Lung (tissue), 12 donors: ENCODE measurements around the gene FNTB. TPM values are rescaled to one million over a fixed set of nuclear protein-coding genes. Genes with fewer than 3 reads are reported as not detected.

ENCODE experiments used
- ATAC-seq: fragments of 200-7000 bp; cut with Tn5 transposase; one replicate; pipeline ENCODE4 v1.9.1; 2020; ENCODE audit warnings: moderate number of reproducible peaks; ENCODE audit not compliant: insufficient read depth, low FRiP score
- DNase-seq, 3 donors: peaks; one replicate each; pipeline ENCODE4 v3.0.0-alpha.2; 2013 to 2017
- H3K27ac ChIP-seq, 2 donors: one replicate each; pipeline ENCODE4 v1.5.1; 2013; ENCODE audit warnings: mild to moderate bottlenecking in 2 of 2, moderate library complexity in 2 of 2, control low read depth in 1 of 2, inconsistent platforms in 1 of 2, low read depth in 1 of 2, low read length in 1 of 2
- H3K27me3 ChIP-seq, 3 donors: one replicate each; pipeline ENCODE4 v1.5.1; 2013; ENCODE audit warnings: low read length in 2 of 3; ENCODE audit not compliant: control insufficient read depth in 3 of 3, insufficient read depth in 3 of 3
- H3K36me3 ChIP-seq, 4 donors: one replicate each; pipeline ENCODE4 v1.5.1; 2013; ENCODE audit warnings: low read length in 4 of 4, mild to moderate bottlenecking in 1 of 4, moderate library complexity in 1 of 4; ENCODE audit not compliant: control insufficient read depth in 4 of 4, insufficient read depth in 4 of 4
- H3K4me1 ChIP-seq, 5 donors: one replicate each; pipeline ENCODE4 v1.5.1; 2013; ENCODE audit warnings: low read length in 5 of 5, mild to moderate bottlenecking in 2 of 5, moderate library complexity in 1 of 5; ENCODE audit not compliant: control insufficient read depth in 5 of 5, insufficient read depth in 5 of 5
- H3K4me3 ChIP-seq: one replicate; pipeline ENCODE4 v1.5.1; 2013; ENCODE audit warnings: mild to moderate bottlenecking, control low read depth, moderate library complexity
- H3K9ac ChIP-seq, 2 donors: one replicate each; pipeline ENCODE4 v1.5.1; 2013; ENCODE audit warnings: low read length in 2 of 2, control low read depth in 1 of 2; ENCODE audit not compliant: insufficient read depth in 1 of 2
- H3K9me3 ChIP-seq, 4 donors: one replicate each; pipeline ENCODE4 v1.5.1; 2013; ENCODE audit warnings: low read length in 3 of 4, mild to moderate bottlenecking in 1 of 4, moderate library complexity in 1 of 4; ENCODE audit not compliant: control insufficient read depth in 4 of 4, insufficient read depth in 3 of 4
- CTCF ChIP-seq: IDR thresholded peaks from 2 replicates; pipeline ENCODE4 v1.5.1; 2012; ENCODE audit warnings: mild to moderate bottlenecking; ENCODE audit errors: control extremely low read depth, extremely low read depth
- WGBS, 2 donors: extraction: QIAGEN DNeasy Blood & Tissue Kit; methylation state at CpG; one replicate each; pipeline ENCODE4 v1.1.7; 2013; 5-methylcytosine and 5-hydroxymethylcytosine counted together
- polyA plus RNA-seq, 2 donors: library from polyadenylated mRNA; stranded (reverse); fragments of 200-250 nt; gene quantifications; one replicate each; pipeline ENCODE4 v1.2.1, GENCODE V29; 2013
- total RNA-seq, 2 donors: library from RNA; depleted of rRNA in 1 of 2; stranded (reverse); fragments of >200 nt in 1 of 2; gene quantifications; one replicate each; pipeline ENCODE4 v1.2.1, GENCODE V29; 2014 to 2021
- donor health status: control.
- donor health status: control.
- donor health status: Bipolar disorder and iron deficiency.
- donor health status: healthy.
- donor health status: DM: yes; HTN: yes; CAD: no.

FNTB gene
- total and polyA plus RNA-seq, 4 donors: 6.2 to 14.8 (median 10.8) TPM

- Histone ChIP-seq H3K9ac (no peak overlapping the region), H3K4me1 (peaks cover 0 to 6% (median 2%) of the 10 kb centered on the region in 5 donors), H3K27me3 (no peaks in the 10 kb centered on the region), H3K27ac (no peak overlapping the region), H3K9me3 (no peaks in the 10 kb centered on the region), H3K36me3 (peaks cover 3 to 32% (median 13%) of the 10 kb centered on the region in 4 donors), H3K4me3 (no peak overlapping the region)
- DNase-seq (no peak), ATAC-seq (no peak)
- WGBS, 2 donors: 40 to 71% methylated on average over 8 of the region's 8 CpGs
- TF ChIP-seq CTCF: no peak
Measured at GRCh38 chr14:65042731-65043372, 56.2 kb downstream of the FNTB start.

GRCh38 chr14:65043893-65044595 is 57.3 kb downstream of the FNTB start:
- TF ChIP-seq CTCF: no peak
- Histone ChIP-seq H3K27me3 (no peaks in the 10 kb centered on the region), H3K4me3 (no peak overlapping the region), H3K9ac (no peak overlapping the region), H3K36me3 (peaks cover 3 to 32% (median 13%) of the 10 kb centered on the region in 4 donors), H3K9me3 (no peaks in the 10 kb centered on the region), H3K4me1 (peaks cover 0 to 8% (median 2%) of the 10 kb centered on the region in 5 donors), H3K27ac (no peak overlapping the region)
- ATAC-seq: no peak
- DNase-seq: no peak
- WGBS, 2 donors: 62 to 82% methylated on average over 12 of the region's 12 CpGs

- H3K4me1 ChIP-seq: peaks cover 0 to 8% (median 2%) of the 10 kb centered on the region in 5 donors
- no peak overlapping the region for H3K9ac ChIP-seq
- ATAC-seq: no peak
- H3K27me3 ChIP-seq: no peaks in the 10 kb centered on the region
- DNase-seq: no peak
- peaks cover 3 to 32% (median 13%) of the 10 kb centered on the region in 4 donors for H3K36me3 ChIP-seq
- no peak overlapping the region for H3K4me3 ChIP-seq
- H3K9me3 ChIP-seq: no peaks in the 10 kb centered on the region
- WGBS, 2 donors: 40 to 75% methylated on average over 9 of the region's 9 CpGs
- TF ChIP-seq CTCF: no peak
- no peak overlapping the region for H3K27ac ChIP-seq
Measured at GRCh38 chr14:65044596-65044959, 57.9 kb downstream of the FNTB start.
